ENCODE measurements around the gene FOXO1. TPM values are rescaled to one million over a fixed set of nuclear protein-coding genes. Genes with fewer than 3 reads are reported as not detected.

Gene FOXO1
- polyA plus RNA-seq, 2 donors, result 1.7 to 3.7 TPM

GRCh38 chr13:40578055-40578454 is 88.4 kb downstream of the FOXO1 start:
- no peaks in the 10 kb centered on the region for H3K27me3 ChIP-seq (ENCODE audit: control insufficient read depth in 1 of 2, insufficient read depth in 2 of 2, low read length in 2 of 2)
- H3K36me3 ChIP-seq (ENCODE audit: control insufficient read depth in 2 of 2, insufficient read depth in 2 of 2, low read length in 1 of 2), result no peaks in the 10 kb centered on the region
- H3K4me1 ChIP-seq (ENCODE audit: control insufficient read depth in 2 of 2, insufficient read depth in 2 of 2, low read length in 1 of 2), result no peaks in the 10 kb centered on the region
- H3K4me3 ChIP-seq (ENCODE audit: low read depth in 1 of 2, low read length in 2 of 2), result no peak overlapping the region
- no peaks in the 10 kb centered on the region for H3K9me3 ChIP-seq (ENCODE audit: control insufficient read depth in 2 of 2, insufficient read depth in 1 of 2, low read depth in 1 of 2, low read length in 1 of 2)
- H3K27ac ChIP-seq (ENCODE audit: low read depth in 2 of 2, low read length in 1 of 2), result no peak overlapping the region
- WGBS, 2 donors, result 77 to 82% methylated on average over 3 of the region's 3 CpGs

GRCh38 chr13:40576369-40576768 is 90.1 kb downstream of the FOXO1 start:
- Histone ChIP-seq H3K9me3 (ENCODE audit: control insufficient read depth in 2 of 2, insufficient read depth in 1 of 2, low read depth in 1 of 2, low read length in 1 of 2) (no peaks in the 10 kb centered on the region), H3K27ac (ENCODE audit: low read depth in 2 of 2, low read length in 1 of 2) (no peak overlapping the region), H3K36me3 (ENCODE audit: control insufficient read depth in 2 of 2, insufficient read depth in 2 of 2, low read length in 1 of 2) (no peaks in the 10 kb centered on the region), H3K4me3 (ENCODE audit: low read depth in 1 of 2, low read length in 2 of 2) (no peak overlapping the region), H3K27me3 (ENCODE audit: control insufficient read depth in 1 of 2, insufficient read depth in 2 of 2, low read length in 2 of 2) (no peaks in the 10 kb centered on the region), H3K4me1 (ENCODE audit: control insufficient read depth in 2 of 2, insufficient read depth in 2 of 2, low read length in 1 of 2) (no peaks in the 10 kb centered on the region)
- WGBS, 2 donors, result 75 to 79% methylated on average over 4 of the region's 4 CpGs

- no peaks in the 10 kb centered on the region for H3K4me1 ChIP-seq (ENCODE audit: control insufficient read depth in 2 of 2, insufficient read depth in 2 of 2, low read length in 1 of 2)
Observed at GRCh38 chr13:40572961-40573360, 93.5 kb downstream of the FOXO1 start.

GRCh38 chr13:40571338-40571963 is 95.0 kb downstream of the FOXO1 start:
- H3K36me3 ChIP-seq (ENCODE audit: control insufficient read depth in 2 of 2, insufficient read depth in 2 of 2, low read length in 1 of 2), result no peaks in the 10 kb centered on the region
- no peaks in the 10 kb centered on the region for H3K4me1 ChIP-seq (ENCODE audit: control insufficient read depth in 2 of 2, insufficient read depth in 2 of 2, low read length in 1 of 2)
- 87 to 92% methylated on average over 6 of the region's 6 CpGs for WGBS, 2 donors

More at GRCh38 chr13:40572961-40573360, 93.5 kb downstream of the FOXO1 start:
- Histone ChIP-seq H3K36me3 (ENCODE audit: control insufficient read depth in 2 of 2, insufficient read depth in 2 of 2, low read length in 1 of 2) (no peaks in the 10 kb centered on the region), H3K27ac (ENCODE audit: low read depth in 2 of 2, low read length in 1 of 2) (no peak overlapping the region), H3K27me3 (ENCODE audit: control insufficient read depth in 1 of 2, insufficient read depth in 2 of 2, low read length in 2 of 2) (no peaks in the 10 kb centered on the region), H3K9me3 (ENCODE audit: control insufficient read depth in 2 of 2, insufficient read depth in 1 of 2, low read depth in 1 of 2, low read length in 1 of 2) (no peaks in the 10 kb centered on the region), H3K4me3 (ENCODE audit: low read depth in 1 of 2, low read length in 2 of 2) (no peak overlapping the region)
- WGBS, 2 donors, result 92 to 97% methylated on average over 1 of the region's 1 CpG

GRCh38 chr13:40570930-40571329 is 95.5 kb downstream of the FOXO1 start:
- H3K27ac ChIP-seq (ENCODE audit: low read depth in 2 of 2, low read length in 1 of 2), result no peak overlapping the region
- H3K4me1 ChIP-seq (ENCODE audit: control insufficient read depth in 2 of 2, insufficient read depth in 2 of 2, low read length in 1 of 2), result no peaks in the 10 kb centered on the region
- WGBS, 2 donors, result 91 to 97% methylated on average over 4 of the region's 4 CpGs
- no peaks in the 10 kb centered on the region for H3K36me3 ChIP-seq (ENCODE audit: control insufficient read depth in 2 of 2, insufficient read depth in 2 of 2, low read length in 1 of 2)
- H3K9me3 ChIP-seq (ENCODE audit: control insufficient read depth in 2 of 2, insufficient read depth in 1 of 2, low read depth in 1 of 2, low read length in 1 of 2), result no peaks in the 10 kb centered on the region
- no peak overlapping the region for H3K4me3 ChIP-seq (ENCODE audit: low read depth in 1 of 2, low read length in 2 of 2)
- no peaks in the 10 kb centered on the region for H3K27me3 ChIP-seq (ENCODE audit: control insufficient read depth in 1 of 2, insufficient read depth in 2 of 2, low read length in 2 of 2)

More at GRCh38 chr13:40571338-40571963, 95.0 kb downstream of the FOXO1 start:
- no peak overlapping the region for H3K27ac ChIP-seq (ENCODE audit: low read depth in 2 of 2, low read length in 1 of 2)
- H3K27me3 ChIP-seq (ENCODE audit: control insufficient read depth in 1 of 2, insufficient read depth in 2 of 2, low read length in 2 of 2), result no peaks in the 10 kb centered on the region
- H3K9me3 ChIP-seq (ENCODE audit: control insufficient read depth in 2 of 2, insufficient read depth in 1 of 2, low read depth in 1 of 2, low read length in 1 of 2), result no peaks in the 10 kb centered on the region
- no peak overlapping the region for H3K4me3 ChIP-seq (ENCODE audit: low read depth in 1 of 2, low read length in 2 of 2)

GRCh38 chr13:40569024-40569350 is 97.5 kb downstream of the FOXO1 start:
- H3K27ac ChIP-seq (ENCODE audit: low read depth in 2 of 2, low read length in 1 of 2), result no peak overlapping the region
- WGBS, 2 donors, result 63 to 77% methylated on average over 3 of the region's 3 CpGs

GRCh38 chr13:40568246-40569023 is 98.0 kb downstream of the FOXO1 start:
- Histone ChIP-seq H3K4me1 (ENCODE audit: control insufficient read depth in 2 of 2, insufficient read depth in 2 of 2, low read length in 1 of 2) (peaks cover 3 to 5% of the 10 kb centered on the region in 2 donors), H3K36me3 (ENCODE audit: control insufficient read depth in 2 of 2, insufficient read depth in 2 of 2, low read length in 1 of 2) (no peaks in the 10 kb centered on the region), H3K9me3 (ENCODE audit: control insufficient read depth in 2 of 2, insufficient read depth in 1 of 2, low read depth in 1 of 2, low read length in 1 of 2) (no peaks in the 10 kb centered on the region), H3K27ac (ENCODE audit: low read depth in 2 of 2, low read length in 1 of 2) (no peak overlapping the region), H3K27me3 (ENCODE audit: control insufficient read depth in 1 of 2, insufficient read depth in 2 of 2, low read length in 2 of 2) (no peaks in the 10 kb centered on the region), H3K4me3 (ENCODE audit: low read depth in 1 of 2, low read length in 2 of 2) (no peak overlapping the region)
- 56 to 75% methylated on average over 10 of the region's 10 CpGs for whole genome bisulfite sequencing, 2 donors

More at GRCh38 chr13:40569024-40569350, 97.5 kb downstream of the FOXO1 start:
- H3K27me3 ChIP-seq (ENCODE audit: control insufficient read depth in 1 of 2, insufficient read depth in 2 of 2, low read length in 2 of 2), result no peaks in the 10 kb centered on the region
- peaks cover 3 to 5% of the 10 kb centered on the region in 2 donors for H3K4me1 ChIP-seq (ENCODE audit: control insufficient read depth in 2 of 2, insufficient read depth in 2 of 2, low read length in 1 of 2)
- no peak overlapping the region for H3K4me3 ChIP-seq (ENCODE audit: low read depth in 1 of 2, low read length in 2 of 2)
- no peaks in the 10 kb centered on the region for H3K9me3 ChIP-seq (ENCODE audit: control insufficient read depth in 2 of 2, insufficient read depth in 1 of 2, low read depth in 1 of 2, low read length in 1 of 2)
- no peaks in the 10 kb centered on the region for H3K36me3 ChIP-seq (ENCODE audit: control insufficient read depth in 2 of 2, insufficient read depth in 2 of 2, low read length in 1 of 2)

GRCh38 chr13:40566811-40567210 is 99.6 kb downstream of the FOXO1 start:
- 76 to 90% methylated on average over 2 of the region's 2 CpGs for WGBS, 2 donors
- peaks cover 8 to 10% of the 10 kb centered on the region in 2 donors for H3K4me1 ChIP-seq (ENCODE audit: control insufficient read depth in 2 of 2, insufficient read depth in 2 of 2, low read length in 1 of 2)

GRCh38 chr13:40565282-40566148 is 100.9 kb downstream of the FOXO1 start:
- WGBS, 2 donors, result 89 to 91% methylated on average over 5 of the region's 5 CpGs
- no peak overlapping the region for H3K27ac ChIP-seq (ENCODE audit: low read depth in 2 of 2, low read length in 1 of 2)
- H3K4me1 ChIP-seq (ENCODE audit: control insufficient read depth in 2 of 2, insufficient read depth in 2 of 2, low read length in 1 of 2), result peaks cover 8 to 10% of the 10 kb centered on the region in 2 donors
- no peaks in the 10 kb centered on the region for H3K9me3 ChIP-seq (ENCODE audit: control insufficient read depth in 2 of 2, insufficient read depth in 1 of 2, low read depth in 1 of 2, low read length in 1 of 2)
- H3K27me3 ChIP-seq (ENCODE audit: control insufficient read depth in 1 of 2, insufficient read depth in 2 of 2, low read length in 2 of 2), result no peaks in the 10 kb centered on the region
- peaks cover 0 to under 1% of the 10 kb centered on the region in 2 donors for H3K36me3 ChIP-seq (ENCODE audit: control insufficient read depth in 2 of 2, insufficient read depth in 2 of 2, low read length in 1 of 2)
- H3K4me3 ChIP-seq (ENCODE audit: low read depth in 1 of 2, low read length in 2 of 2), result no peak overlapping the region

More at GRCh38 chr13:40566811-40567210, 99.6 kb downstream of the FOXO1 start:
- Histone ChIP-seq H3K27me3 (ENCODE audit: control insufficient read depth in 1 of 2, insufficient read depth in 2 of 2, low read length in 2 of 2) (no peaks in the 10 kb centered on the region), H3K9me3 (ENCODE audit: control insufficient read depth in 2 of 2, insufficient read depth in 1 of 2, low read depth in 1 of 2, low read length in 1 of 2) (no peaks in the 10 kb centered on the region), H3K27ac (ENCODE audit: low read depth in 2 of 2, low read length in 1 of 2) (no peak overlapping the region), H3K4me3 (ENCODE audit: low read depth in 1 of 2, low read length in 2 of 2) (no peak overlapping the region), H3K36me3 (ENCODE audit: control insufficient read depth in 2 of 2, insufficient read depth in 2 of 2, low read length in 1 of 2) (no peaks in the 10 kb centered on the region)

Data from esophagus (tissue), 2 donors.